ENCODE data around the gene TACC2.

The TACC2 gene

GRCh38 chr10:122249991-122250750 lies 261.2 kb downstream of the TACC2 start:
- DNase-seq (ENCODE audit: extremely low read depth, low read depth), result no peak
- TF ChIP-seq CTCF (IDR thresholded peaks at IDR 0.05; ENCODE audit: low read depth, low read length), result no peak

GRCh38 chr10:122251459-122252255 lies 262.7 kb downstream of the TACC2 start:
- no peak for DNase-seq (ENCODE audit: extremely low read depth, low read depth)
- TF ChIP-seq CTCF (IDR thresholded peaks at IDR 0.05; ENCODE audit: low read depth, low read length), result no peak

- no peak for DNase-seq (ENCODE audit: extremely low read depth, low read depth)
- TF ChIP-seq CTCF (IDR thresholded peaks at IDR 0.05; ENCODE audit: low read depth, low read length), result no peak
These were observed 263.8 kb downstream of the TACC2 start for GRCh38 chr10:122252805-122253204.

- DNase-seq (ENCODE audit: extremely low read depth, low read depth), result no peak
- TF ChIP-seq CTCF (IDR thresholded peaks at IDR 0.05; ENCODE audit: low read depth, low read length), result no peak
These were observed 264.6 kb downstream of the TACC2 start for GRCh38 chr10:122253605-122254004.

GRCh38 chr10:122254831-122255230 lies 265.9 kb downstream of the TACC2 start:
- no peak for DNase-seq (ENCODE audit: extremely low read depth, low read depth)
- TF ChIP-seq CTCF (IDR thresholded peaks at IDR 0.05; ENCODE audit: low read depth, low read length), result no peak

GRCh38 chr10:122255509-122256301 lies 266.7 kb downstream of the TACC2 start:
- TF ChIP-seq CTCF (IDR thresholded peaks at IDR 0.05; ENCODE audit: low read depth, low read length), result no peak
- DNase-seq (ENCODE audit: extremely low read depth, low read depth), result no peak

Data from AG09319 (cell line).